ENCODE data around the gene LMTK2.

LMTK2 gene

GRCh38 chr7:98066934-98067507, 39.6 kb upstream of the LMTK2 start:
- no peaks in the 10 kb centered on the region for H3K36me3 Mint-ChIP-seq (ENCODE audit: low read depth)
- TF ChIP-seq CTCF (IDR thresholded peaks at IDR 0.05): no peak
- H3K4me1 Mint-ChIP-seq: no peaks in the 10 kb centered on the region
- H3K4me3 Mint-ChIP-seq: no peak overlapping the region
- DNase-seq: no peak
- H3K27ac Mint-ChIP-seq: no peak overlapping the region
- H3K9me3 Mint-ChIP-seq: peaks cover 24% of the 10 kb centered on the region
- peaks cover 17% of the 10 kb centered on the region for H3K27me3 Mint-ChIP-seq (ENCODE audit: low read depth, poor library complexity)

- TF ChIP-seq CTCF (IDR thresholded peaks at IDR 0.05): no peak
- no peaks in the 10 kb centered on the region for H3K4me1 Mint-ChIP-seq
- no peaks in the 10 kb centered on the region for H3K36me3 Mint-ChIP-seq (ENCODE audit: low read depth)
- no peak overlapping the region for H3K27ac Mint-ChIP-seq
- DNase-seq: no peak
- peaks cover 4% of the 10 kb centered on the region for H3K9me3 Mint-ChIP-seq
- H3K27me3 Mint-ChIP-seq (ENCODE audit: low read depth, poor library complexity): peaks cover 13% of the 10 kb centered on the region
- H3K4me3 Mint-ChIP-seq: no peak overlapping the region
Measured at GRCh38 chr7:98073047-98073446, 33.6 kb upstream of the LMTK2 start.

GRCh38 chr7:98075801-98076200, 30.9 kb upstream of the LMTK2 start:
- H3K4me1 Mint-ChIP-seq: no peaks in the 10 kb centered on the region
- no peak overlapping the region for H3K27ac Mint-ChIP-seq
- H3K36me3 Mint-ChIP-seq (ENCODE audit: low read depth): no peaks in the 10 kb centered on the region
- H3K4me3 Mint-ChIP-seq: no peak overlapping the region
- DNase-seq: no peak
- H3K27me3 Mint-ChIP-seq (ENCODE audit: low read depth, poor library complexity): peaks cover 4% of the 10 kb centered on the region
- peaks cover 4% of the 10 kb centered on the region for H3K9me3 Mint-ChIP-seq
- no peak for TF ChIP-seq CTCF (IDR thresholded peaks at IDR 0.05)

GRCh38 chr7:98077762-98078161, 28.9 kb upstream of the LMTK2 start:
- no peak for DNase-seq
- Mint-ChIP-seq H3K4me3 (no peak overlapping the region), H3K9me3 (peaks cover 4% of the 10 kb centered on the region), H3K27me3 (ENCODE audit: low read depth, poor library complexity) (peaks cover 7% of the 10 kb centered on the region), H3K4me1 (no peaks in the 10 kb centered on the region), H3K36me3 (ENCODE audit: low read depth) (no peaks in the 10 kb centered on the region), H3K27ac (no peak overlapping the region)
- TF ChIP-seq CTCF (IDR thresholded peaks at IDR 0.05): no peak

DNA sequence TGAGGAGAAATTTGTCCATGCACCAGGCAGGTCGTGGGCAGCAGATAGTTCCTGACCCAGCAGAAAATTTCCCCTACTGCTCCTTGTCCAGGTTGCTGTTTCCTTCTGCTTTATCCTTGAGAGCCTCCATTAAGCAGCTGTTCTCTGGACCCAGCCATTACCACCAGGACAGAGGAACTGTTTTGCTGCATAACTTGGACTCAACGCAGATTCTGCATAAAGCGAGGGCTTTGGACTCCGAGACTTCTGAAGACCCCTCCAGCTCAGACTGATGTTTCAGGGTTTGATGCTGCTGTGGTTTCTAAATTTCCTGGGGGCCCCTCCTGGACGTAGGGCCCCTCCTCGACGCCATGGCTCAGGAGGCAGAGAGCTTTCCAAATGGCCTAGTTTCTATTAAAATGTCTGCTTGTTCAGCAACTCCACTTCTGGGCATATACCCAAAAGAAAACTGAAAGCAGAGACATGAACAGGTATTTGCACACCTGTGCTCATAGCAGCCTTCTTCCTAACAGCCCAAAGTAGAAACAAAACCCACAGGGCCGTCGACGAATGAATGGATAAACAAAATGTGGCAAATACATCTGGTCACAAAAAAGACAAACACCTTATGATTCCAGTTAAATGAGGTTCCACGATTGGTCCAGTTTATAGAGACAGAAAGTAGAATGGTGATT, 28.3 kb upstream of the LMTK2 start:
- H3K4me3 Mint-ChIP-seq: no peak overlapping the region
- TF ChIP-seq CTCF (IDR thresholded peaks at IDR 0.05): no peak
- no peak for DNase-seq
- no peaks in the 10 kb centered on the region for H3K4me1 Mint-ChIP-seq
- no peaks in the 10 kb centered on the region for H3K36me3 Mint-ChIP-seq (ENCODE audit: low read depth)
- no peak overlapping the region for H3K27ac Mint-ChIP-seq
- peaks cover 7% of the 10 kb centered on the region for H3K27me3 Mint-ChIP-seq (ENCODE audit: low read depth, poor library complexity)
- peaks cover 4% of the 10 kb centered on the region for H3K9me3 Mint-ChIP-seq
